K562 (cell line): ENCODE measurements around the gene CDKN3. TPM values are rescaled to one million over a fixed set of nuclear protein-coding genes. Genes with fewer than 3 reads are reported as not detected.

Experiments used
- ATAC-seq: fragments of 200-7000 bp; cut with Tn5 transposase; 3 replicates; pipeline ENCODE4 v1.9.1; 2020; ENCODE audit warnings: moderate library complexity
- BruUV-seq: library from RNA; stranded (reverse); fragments of 400-500 nt; replicated peaks from 2 replicates; lab custom pipeline; 2021; lab: Mats Ljungman, UMichigan
- CTCF ChIA-PET: fragments of 300-600 bp; formaldehyde crosslinking; extraction: SDS; loops from one replicate; lab custom pipeline; 2021; ENCODE audit warnings: low intra/inter-chr PET ratio; lab: Yijun Ruan, JAX
- POLR2A ChIA-PET: fragments of 300-600, 350-650 bp; sonication (Branson Sonifier 250); formaldehyde crosslinking; extraction: SDS; loops from one replicate; lab custom pipeline; 2021; ENCODE audit warnings: antibody characterized with exemption, inconsistent platforms; lab: Yijun Ruan, JAX
- DNase-seq, 4 experiments: peaks; one replicate each; pipeline versions ENCODE4 v3.0.0 to v3.0.0-alpha.2; 2011 to 2018; ENCODE audit warnings: low spot score in 3 of 4, mixed read lengths in 3 of 4; ENCODE audit errors: extremely low read depth in 1 of 4
- FAIRE-seq: peaks from 2 replicates; lab custom pipeline; 2011; peaks lifted over from hg19 to GRCh38; lab: Jason Lieb, UNC
- H2AFZ ChIP-seq: 2 replicates; pipeline ENCODE4 v1.6.0; 2011; ENCODE audit warnings: low read depth, low read length, control low read depth, inconsistent platforms
- H3K27ac ChIP-seq: fragments of 200-600 bp; 3 replicates; pipeline ENCODE4 v1.8.0; 2011; ENCODE audit warnings: low read depth, mild to moderate bottlenecking, control low read depth, inconsistent platforms, low read length, moderate library complexity, mixed read lengths; ENCODE audit errors: extremely low read depth
- H3K27me3 ChIP-seq, 2 experiments: fragments of 300-600 bp in 1 of 2; 2 replicates in 1 of 2; 3 replicates in 1 of 2; pipeline versions ENCODE4 v1.6.0 to v1.8.0; 2011; ENCODE audit warnings: inconsistent platforms in 2 of 2, low read length in 2 of 2, mild to moderate bottlenecking in 1 of 2, mixed read lengths in 1 of 2, moderate library complexity in 1 of 2; ENCODE audit not compliant: control insufficient read depth in 2 of 2, insufficient read depth in 2 of 2
- H3K36me3 ChIP-seq: fragments of 300-600 bp; 3 replicates; pipeline ENCODE4 v1.8.0; 2011; ENCODE audit warnings: mild to moderate bottlenecking, low read length, inconsistent platforms; ENCODE audit not compliant: control insufficient read depth, insufficient read depth
- H3K4me1 ChIP-seq, 2 experiments: fragments of 200-600 bp in 1 of 2; replicated peaks in 1 of 2; 2 replicates in 1 of 2; 3 replicates in 1 of 2; pipeline versions ENCODE4 v1.5.1 to v1.8.0; 2011; ENCODE audit warnings: inconsistent platforms in 2 of 2, low read length in 2 of 2, mild to moderate bottlenecking in 1 of 2, mixed read lengths in 1 of 2, moderate library complexity in 1 of 2; ENCODE audit not compliant: control insufficient read depth in 2 of 2, insufficient read depth in 2 of 2
- H3K4me2 ChIP-seq: 2 replicates; pipeline ENCODE4 v1.6.1; 2011; ENCODE audit warnings: low read length, control low read depth, inconsistent platforms, mixed read lengths; ENCODE audit not compliant: insufficient read depth
- H3K4me3 ChIP-seq: fragments of 200-600 bp; sonication (generic), shearing (Covaris generic); 2 replicates; pipeline ENCODE4 v1.5.1; 2016; ENCODE audit warnings: control low read depth, inconsistent platforms
- H3K79me2 ChIP-seq: fragments of 200-600 bp; 3 replicates; pipeline ENCODE4 v1.8.0; 2011; ENCODE audit warnings: low read length, inconsistent platforms; ENCODE audit not compliant: control insufficient read depth, insufficient read depth
- H3K9ac ChIP-seq, 2 experiments: 2 replicates each; pipeline versions ENCODE4 v1.6.0 to v1.6.1; 2011; ENCODE audit warnings: low read depth in 2 of 2, low read length in 2 of 2, control low read depth in 1 of 2, inconsistent platforms in 1 of 2, mild to moderate bottlenecking in 1 of 2, mixed read lengths in 1 of 2; ENCODE audit not compliant: insufficient read depth in 1 of 2
- H3K9me1 ChIP-seq: one replicate; pipeline ENCODE4 v1.6.0; 2011; ENCODE audit warnings: inconsistent platforms, mild to moderate bottlenecking, low read length, moderate library complexity; ENCODE audit not compliant: control insufficient read depth, insufficient read depth
- H3K9me3 ChIP-seq: replicated peaks from 2 replicates; pipeline ENCODE4 v1.5.1; 2011; ENCODE audit warnings: low read depth, low read length, inconsistent platforms; ENCODE audit not compliant: control insufficient read depth, insufficient read depth
- H4K20me1 ChIP-seq: replicated peaks from 2 replicates; pipeline ENCODE4 v1.6.1; 2011; ENCODE audit warnings: low read length, inconsistent platforms, mixed read lengths; ENCODE audit not compliant: control insufficient read depth, insufficient read depth
- GABPB2 ChIP-seq: fragments of 250-450 bp; sonication (Bioruptor Pico); conservative IDR thresholded peaks from 2 replicates; pipeline ENCODE4 v1.5.1; 2021; ENCODE audit warnings: mild to moderate bottlenecking
- LEF1 ChIP-seq: fragments of 450-650 bp; IDR thresholded peaks from 2 replicates; pipeline ENCODE4 v1.6.1; 2016; ENCODE audit warnings: mild to moderate bottlenecking
- NCOA4 ChIP-seq: fragments of 450-650 bp; IDR thresholded peaks from 2 replicates; pipeline ENCODE4 v1.6.1; 2018; ENCODE audit warnings: mild to moderate bottlenecking; ENCODE audit not compliant: partially characterized antibody
- NFYB ChIP-seq: IDR thresholded peaks from 2 replicates; pipeline ENCODE4 v1.6.1; 2011; ENCODE audit warnings: mild to moderate bottlenecking, moderate library complexity; ENCODE audit not compliant: insufficient read length; ENCODE audit errors: extremely low read depth
- ZNF24 ChIP-seq: fragments of 450-650 bp; IDR thresholded peaks from 2 replicates; pipeline ENCODE4 v1.6.1; 2016
- WGBS: fragments of 100-300 bp; shearing (Covaris generic); methylation state at CpG from one replicate; pipeline ENCODE4 v1.1.6; 2016; ENCODE audit warnings: low coverage, mixed read lengths; ENCODE audit not compliant: insufficient coverage; ENCODE audit errors: missing lambda C conversion rate; 5-methylcytosine and 5-hydroxymethylcytosine counted together
- in situ Hi-C: fragments of 300-500 bp; cut with MboI; formaldehyde crosslinking; loops from 4 replicates; pipeline ENCODE4 v1.15.0; 2018; ENCODE audit warnings: inconsistent platforms, mixed read lengths
- intact Hi-C: fragments of 100-400 bp; cut with micrococcal nuclease; formaldehyde crosslinking; loops from 2 replicates; pipeline ENCODE4 v1.14.2; 2022
- polyA plus RNA-seq, 8 experiments: library from polyadenylated mRNA; depleted of rRNA in 4 of 8; stranded (reverse) in 5 of 8; unstranded in 3 of 8; fragments of >200 nt; fragmentation: Nextera tagmentation in 2 of 8; fragmentation: Illumina TruSeq in 1 of 8; extraction: Ambion mirVana in 2 of 8; extraction: Trizol in 1 of 8; gene quantifications; 2 replicates each; pipeline versions ENCODE4 v1.2.1 to v1.2.3, GENCODE V29; 2011 to 2014; ENCODE audit warnings: inconsistent platforms in 1 of 8, missing spikeins in 1 of 8
- total RNA-seq, 7 experiments: library from RNA; depleted of rRNA in 6 of 7; stranded (reverse); fragments of >200 nt in 6 of 7; fragmentation: Illumina TruSeq in 2 of 7; extraction: Trizol in 2 of 7; gene quantifications; 2 replicates each; pipeline versions ENCODE4 v1.2.1 to v1.2.3, GENCODE V29; 2011 to 2021; ENCODE audit warnings: low replicate concordance in 1 of 7
- TF ChIP-seq, protein P1 (sequence below): fragments of 250-450 bp; sonication (Bioruptor Pico); IDR thresholded peaks from 2 replicates; pipeline ENCODE4 v1.9.0; 2021; ENCODE audit warnings: mild to moderate bottlenecking, inconsistent platforms
- TF ChIP-seq, protein P2 (sequence below): sonication (generic); formaldehyde crosslinking; IDR thresholded peaks from 2 replicates; pipeline ENCODE4 v1.8.0; 2022; ENCODE audit warnings: mild to moderate bottlenecking, missing genetic modification reagents

The CDKN3 gene
- total and polyA plus RNA-seq, 9 of the 15 experiments (the other 6 are each of a cell fraction or from before 2014, with no cell fraction given): 41.3 to 128 (median 70.7) TPM

DNA sequence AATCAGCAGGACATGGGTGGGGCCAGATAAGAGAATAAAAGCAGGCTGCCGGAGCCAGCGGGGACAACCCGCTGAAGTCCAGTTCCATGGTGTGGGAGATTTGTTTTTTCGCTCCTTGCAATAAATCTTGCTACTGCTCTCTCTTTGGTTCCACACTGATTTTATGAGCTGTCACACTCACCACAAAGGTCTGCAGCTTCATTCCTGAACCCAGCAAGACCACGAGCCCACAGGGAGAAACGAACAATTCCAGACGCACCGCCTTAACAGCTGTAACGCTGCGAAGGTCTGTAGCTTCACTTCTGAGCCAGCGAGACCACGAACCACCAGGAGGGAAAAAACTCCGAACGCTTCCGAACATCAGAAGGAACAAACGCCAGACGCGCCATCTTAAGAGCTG is 47.2 kb downstream of the CDKN3 start:
- peaks cover 22% of the 10 kb centered on the region for H3K79me2 ChIP-seq
- H3K9me1 ChIP-seq: no peaks in the 10 kb centered on the region
- 79% methylated on average over 7 of the region's 18 CpGs for WGBS
- TF ChIP-seq NCOA4 (no peak), ZNF24 (no peak), NFYB (peak; percentile 25), GABPB2 (CRISPR knock-in tag) (no peak), LEF1 (no peak)
- TF ChIP-seq, protein P1, sequence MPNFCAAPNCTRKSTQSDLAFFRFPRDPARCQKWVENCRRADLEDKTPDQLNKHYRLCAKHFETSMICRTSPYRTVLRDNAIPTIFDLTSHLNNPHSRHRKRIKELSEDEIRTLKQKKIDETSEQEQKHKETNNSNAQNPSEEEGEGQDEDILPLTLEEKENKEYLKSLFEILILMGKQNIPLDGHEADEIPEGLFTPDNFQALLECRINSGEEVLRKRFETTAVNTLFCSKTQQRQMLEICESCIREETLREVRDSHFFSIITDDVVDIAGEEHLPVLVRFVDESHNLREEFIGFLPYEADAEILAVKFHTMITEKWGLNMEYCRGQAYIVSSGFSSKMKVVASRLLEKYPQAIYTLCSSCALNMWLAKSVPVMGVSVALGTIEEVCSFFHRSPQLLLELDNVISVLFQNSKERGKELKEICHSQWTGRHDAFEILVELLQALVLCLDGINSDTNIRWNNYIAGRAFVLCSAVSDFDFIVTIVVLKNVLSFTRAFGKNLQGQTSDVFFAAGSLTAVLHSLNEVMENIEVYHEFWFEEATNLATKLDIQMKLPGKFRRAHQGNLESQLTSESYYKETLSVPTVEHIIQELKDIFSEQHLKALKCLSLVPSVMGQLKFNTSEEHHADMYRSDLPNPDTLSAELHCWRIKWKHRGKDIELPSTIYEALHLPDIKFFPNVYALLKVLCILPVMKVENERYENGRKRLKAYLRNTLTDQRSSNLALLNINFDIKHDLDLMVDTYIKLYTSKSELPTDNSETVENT (CRISPR knock-in tag): no peak
- TF ChIP-seq, protein P2, sequence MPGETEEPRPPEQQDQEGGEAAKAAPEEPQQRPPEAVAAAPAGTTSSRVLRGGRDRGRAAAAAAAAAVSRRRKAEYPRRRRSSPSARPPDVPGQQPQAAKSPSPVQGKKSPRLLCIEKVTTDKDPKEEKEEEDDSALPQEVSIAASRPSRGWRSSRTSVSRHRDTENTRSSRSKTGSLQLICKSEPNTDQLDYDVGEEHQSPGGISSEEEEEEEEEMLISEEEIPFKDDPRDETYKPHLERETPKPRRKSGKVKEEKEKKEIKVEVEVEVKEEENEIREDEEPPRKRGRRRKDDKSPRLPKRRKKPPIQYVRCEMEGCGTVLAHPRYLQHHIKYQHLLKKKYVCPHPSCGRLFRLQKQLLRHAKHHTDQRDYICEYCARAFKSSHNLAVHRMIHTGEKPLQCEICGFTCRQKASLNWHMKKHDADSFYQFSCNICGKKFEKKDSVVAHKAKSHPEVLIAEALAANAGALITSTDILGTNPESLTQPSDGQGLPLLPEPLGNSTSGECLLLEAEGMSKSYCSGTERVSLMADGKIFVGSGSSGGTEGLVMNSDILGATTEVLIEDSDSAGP (CRISPR knock-in tag): no peak
- in situ Hi-C loops: no loop called here
- intact Hi-C loops: no loop called here
- no peak overlapping the region for H3K4me2 ChIP-seq
- no peak for ATAC-seq
- H3K9ac ChIP-seq: no peak overlapping the region
- CTCF ChIA-PET: no interaction called here
- peaks cover 4 to 13% of the 10 kb centered on the region in 2 experiments; a peak in 4 of 5 replicates for H3K4me1 ChIP-seq
- no peak overlapping the region for H3K27ac ChIP-seq
- DNase-seq: no peak
- POLR2A ChIA-PET: interaction anchor here (2.3 kb wide), 1 partner anchor 9 kb away, joined by 6 read pairs; no protein-coding TSS in a partner anchor
- no peaks in the 10 kb centered on the region for H4K20me1 ChIP-seq
- no peaks in the 10 kb centered on the region for H3K27me3 ChIP-seq
- no peaks in the 10 kb centered on the region for H3K9me3 ChIP-seq
- no peak overlapping the region for H3K4me3 ChIP-seq
- peaks cover 3% of the 10 kb centered on the region; the same call in 1 of the 3 replicates for H3K36me3 ChIP-seq
- no peak overlapping the region for H2AFZ ChIP-seq
- FAIRE-seq: no peak
- BruUV-seq: no TSS peak
